GM15510 (cell line): ENCODE results near the gene KRT84.

Source experiments
- POLR2A ChIP-seq: IDR thresholded peaks from 3 replicates; pipeline ENCODE4 v1.6.1; 2011; ENCODE audit warnings: borderline replicate concordance; ENCODE audit not compliant: insufficient read length; ENCODE audit errors: extremely low read depth

The KRT84 gene

GRCh38 chr12:52385226-52385702 is at the start of gene KRT84:
Gene KRT84 (minus strand): TSS chr12:52385652. CDS start chr12:52385585, 67 bp downstream.
- no peak for TF ChIP-seq POLR2A

GRCh38 chr12:52434760-52435530 is 49.5 kb upstream of the KRT84 start:
- no peak for TF ChIP-seq POLR2A

- TF ChIP-seq POLR2A, result no peak
These were observed 48.8 kb upstream of the KRT84 start, which contains the start of gene KRT75 for GRCh38 chr12:52434081-52434733. Gene KRT75 (minus strand): TSS chr12:52434371. CDS start chr12:52434304, 67 bp downstream.

GRCh38 chr12:52433501-52434080 is 48.1 kb upstream of the KRT84 start:
- TF ChIP-seq POLR2A, result no peak

GRCh38 chr12:52432559-52433207 is 47.2 kb upstream of the KRT84 start:
- no peak for TF ChIP-seq POLR2A

- TF ChIP-seq POLR2A, result no peak
These were observed 42.7 kb upstream of the KRT84 start for GRCh38 chr12:52428121-52428520.

- TF ChIP-seq POLR2A, result no peak
These were observed 41.6 kb upstream of the KRT84 start for GRCh38 chr12:52427083-52427482.

- TF ChIP-seq POLR2A, result no peak
These were observed 40.6 kb upstream of the KRT84 start for GRCh38 chr12:52426034-52426433.

GRCh38 chr12:52425466-52425865 is 40.0 kb upstream of the KRT84 start:
- TF ChIP-seq POLR2A, result no peak

GRCh38 chr12:52423661-52424500 is 38.4 kb upstream of the KRT84 start:
- TF ChIP-seq POLR2A, result no peak

- TF ChIP-seq POLR2A, result no peak
These were observed 37.6 kb upstream of the KRT84 start for GRCh38 chr12:52423035-52423434.

- TF ChIP-seq POLR2A, result no peak
These were observed 34.2 kb upstream of the KRT84 start for GRCh38 chr12:52419656-52420055.

- TF ChIP-seq POLR2A, result no peak
These were observed 33.2 kb upstream of the KRT84 start for GRCh38 chr12:52418576-52419110.

- TF ChIP-seq POLR2A, result no peak
These were observed 32.3 kb upstream of the KRT84 start for GRCh38 chr12:52417740-52418139.
